ENCODE data around the gene C19orf81.

C19orf81 gene

GRCh38 chr19:50659318-50660087 lies 10.3 kb downstream of the C19orf81 start:
- no peak for DNase-seq

- no peak for DNase-seq
These were observed 10.8 kb downstream of the C19orf81 start for GRCh38 chr19:50660088-50660366.

GRCh38 chr19:50661023-50661422 lies 11.8 kb downstream of the C19orf81 start:
- no peak for DNase-seq

GRCh38 chr19:50661766-50662650 lies 12.8 kb downstream of the C19orf81 start:
- no peak for DNase-seq

- DNase-seq = no peak
These were observed 13.6 kb downstream of the C19orf81 start for GRCh38 chr19:50662651-50663481.

- DNase-seq = no peak
These were observed 14.2 kb downstream of the C19orf81 start for GRCh38 chr19:50663482-50663790.

GRCh38 chr19:50664204-50664603 lies 15.0 kb downstream of the C19orf81 start:
- no peak for DNase-seq

- no peak for DNase-seq
These were observed 17.3 kb downstream of the C19orf81 start for GRCh38 chr19:50666346-50667176.

GRCh38 chr19:50667177-50667758 lies 18.0 kb downstream of the C19orf81 start:
- DNase-seq = no peak

GRCh38 chr19:50667759-50668231 lies 18.6 kb downstream of the C19orf81 start:
- DNase-seq = no peak

- no peak for DNase-seq
These were observed 19.2 kb downstream of the C19orf81 start for GRCh38 chr19:50668416-50668815.

GRCh38 chr19:50668879-50669278 lies 19.6 kb downstream of the C19orf81 start:
- DNase-seq = no peak

GRCh38 chr19:50669302-50670101 lies 20.3 kb downstream of the C19orf81 start:
- no peak for DNase-seq

GRCh38 chr19:50670102-50670380 lies 20.8 kb downstream of the C19orf81 start:
- no peak for DNase-seq

GRCh38 chr19:50673118-50673517 lies 23.9 kb downstream of the C19orf81 start:
- DNase-seq = no peak

- DNase-seq = no peak
These were observed 27.5 kb downstream of the C19orf81 start for GRCh38 chr19:50676625-50677197.

GRCh38 chr19:50677636-50678035 lies 28.4 kb downstream of the C19orf81 start:
- DNase-seq = no peak

GRCh38 chr19:50678323-50678722 lies 29.1 kb downstream of the C19orf81 start:
- no peak for DNase-seq

GRCh38 chr19:50679177-50680125 lies 30.2 kb downstream of the C19orf81 start:
- peak; percentile 61 for DNase-seq
